ENCODE results near the gene ACSS1.

Gene ACSS1

GRCh38 chr20:24991897-24992486 is 65.9 kb downstream of the ACSS1 start:
- no peak for TF ChIP-seq GATA2 (IDR thresholded peaks at IDR 0.05; ENCODE audit: low read depth, low read length)
- no peak for TF ChIP-seq GATA3 (IDR thresholded peaks at IDR 0.05; ENCODE audit: low read depth, low read length)

GRCh38 chr20:24990810-24991252 is 67.1 kb downstream of the ACSS1 start:
- TF ChIP-seq GATA2 (IDR thresholded peaks at IDR 0.05; ENCODE audit: low read depth, low read length), result no peak
- no peak for TF ChIP-seq GATA3 (IDR thresholded peaks at IDR 0.05; ENCODE audit: low read depth, low read length)

- TF ChIP-seq GATA3 (IDR thresholded peaks at IDR 0.05; ENCODE audit: low read depth, low read length) (no peak), GATA2 (IDR thresholded peaks at IDR 0.05; ENCODE audit: low read depth, low read length) (no peak)
Observed at GRCh38 chr20:24989162-24989561, 68.8 kb downstream of the ACSS1 start.

GRCh38 chr20:24987873-24988835 is 69.8 kb downstream of the ACSS1 start:
- TF ChIP-seq GATA3 (IDR thresholded peaks at IDR 0.05; ENCODE audit: low read depth, low read length) (no peak), GATA2 (IDR thresholded peaks at IDR 0.05; ENCODE audit: low read depth, low read length) (no peak)

- no peak for TF ChIP-seq GATA3 (IDR thresholded peaks at IDR 0.05; ENCODE audit: low read depth, low read length)
- TF ChIP-seq GATA2 (IDR thresholded peaks at IDR 0.05; ENCODE audit: low read depth, low read length), result no peak
Observed at GRCh38 chr20:24987244-24987643, 70.7 kb downstream of the ACSS1 start.

GRCh38 chr20:24986436-24987015 is 71.4 kb downstream of the ACSS1 start:
- TF ChIP-seq GATA2 (IDR thresholded peaks at IDR 0.05; ENCODE audit: low read depth, low read length), result no peak
- TF ChIP-seq GATA3 (IDR thresholded peaks at IDR 0.05; ENCODE audit: low read depth, low read length), result no peak

GRCh38 chr20:24985802-24986201 is 72.1 kb downstream of the ACSS1 start:
- TF ChIP-seq GATA2 (IDR thresholded peaks at IDR 0.05; ENCODE audit: low read depth, low read length) (no peak), GATA3 (IDR thresholded peaks at IDR 0.05; ENCODE audit: low read depth, low read length) (no peak)

- TF ChIP-seq GATA2 (IDR thresholded peaks at IDR 0.05; ENCODE audit: low read depth, low read length) (no peak), GATA3 (IDR thresholded peaks at IDR 0.05; ENCODE audit: low read depth, low read length) (no peak)
Observed at GRCh38 chr20:24984961-24985640, 72.8 kb downstream of the ACSS1 start.

GRCh38 chr20:24983896-24984295 is 74.0 kb downstream of the ACSS1 start:
- TF ChIP-seq GATA2 (IDR thresholded peaks at IDR 0.05; ENCODE audit: low read depth, low read length), result no peak
- TF ChIP-seq GATA3 (IDR thresholded peaks at IDR 0.05; ENCODE audit: low read depth, low read length), result no peak

GRCh38 chr20:24981790-24982189 is 76.1 kb downstream of the ACSS1 start:
- TF ChIP-seq GATA3 (IDR thresholded peaks at IDR 0.05; ENCODE audit: low read depth, low read length) (no peak), GATA2 (IDR thresholded peaks at IDR 0.05; ENCODE audit: low read depth, low read length) (no peak)

GRCh38 chr20:24981282-24981681 is 76.7 kb downstream of the ACSS1 start:
- no peak for TF ChIP-seq GATA2 (IDR thresholded peaks at IDR 0.05; ENCODE audit: low read depth, low read length)
- TF ChIP-seq GATA3 (IDR thresholded peaks at IDR 0.05; ENCODE audit: low read depth, low read length), result no peak

- no peak for TF ChIP-seq GATA3 (IDR thresholded peaks at IDR 0.05; ENCODE audit: low read depth, low read length)
Observed at GRCh38 chr20:24980291-24981053, 77.5 kb downstream of the ACSS1 start.
